Neural progenitor cell (in vitro differentiated cells): ENCODE data around the gene SLC9A5. TPM values are rescaled to one million over a fixed set of nuclear protein-coding genes. Genes with fewer than 3 reads are reported as not detected.

Experiments used
- DNase-seq: peaks from one replicate; pipeline ENCODE4 v3.0.0-alpha.2; 2016; ENCODE audit warnings: low spot score
- H2AFZ ChIP-seq: fragments of 200-600 bp; sonication (generic); replicated peaks from 2 replicates; pipeline ENCODE4 v1.6.1; 2016; ENCODE audit warnings: antibody characterized with exemption
- H3F3A ChIP-seq: fragments of 200-600 bp; sonication (generic); 2 replicates; pipeline ENCODE4 v1.6.1; 2016; ENCODE audit warnings: antibody characterized with exemption, low read depth
- H3K27ac ChIP-seq: fragments of 200-600 bp; sonication (generic); 2 replicates; pipeline ENCODE4 v1.5.1; 2016; ENCODE audit warnings: mild to moderate bottlenecking
- H3K27me3 ChIP-seq: fragments of 200-600 bp; sonication (generic); 2 replicates; pipeline ENCODE4 v1.6.1; 2016; ENCODE audit warnings: mild to moderate bottlenecking, moderate library complexity
- H3K36me3 ChIP-seq: fragments of 200-600 bp; sonication (generic); 2 replicates; pipeline ENCODE4 v1.5.1; 2016
- H3K4me1 ChIP-seq: fragments of 200-600 bp; sonication (generic); 2 replicates; pipeline ENCODE4 v1.6.1; 2016; ENCODE audit warnings: mixed run types
- H3K4me2 ChIP-seq: fragments of 200-600 bp; sonication (generic); 2 replicates; pipeline ENCODE4 v1.6.1; 2016
- H3K4me3 ChIP-seq: fragments of 200-600 bp; sonication (generic); 2 replicates; pipeline ENCODE4 v1.5.1; 2016
- H3K79me2 ChIP-seq: fragments of 200-600 bp; sonication (generic); 2 replicates; pipeline ENCODE4 v1.6.1; 2016; ENCODE audit warnings: low read depth
- H3K9ac ChIP-seq: fragments of 200-600 bp; sonication (generic); 2 replicates; pipeline ENCODE4 v1.6.1; 2016
- H3K9me3 ChIP-seq: fragments of 200-600 bp; sonication (generic); 2 replicates; pipeline ENCODE4 v1.5.1; 2016; ENCODE audit warnings: low read depth
- H4K20me1 ChIP-seq: fragments of 200-600 bp; sonication (generic); 2 replicates; pipeline ENCODE4 v1.6.1; 2016; ENCODE audit warnings: low read depth
- H3K27ac Mint-ChIP-seq: 3 replicates; pipeline ENCODE4 v1.8.0; 2021; ENCODE audit warnings: mixed read lengths
- H3K27me3 Mint-ChIP-seq: 2 replicates; pipeline ENCODE4 v1.8.0; 2022; ENCODE audit warnings: low read depth, mild to moderate bottlenecking, inconsistent platforms, moderate library complexity, mixed read lengths; ENCODE audit not compliant: insufficient read depth
- H3K36me3 Mint-ChIP-seq: 3 replicates; pipeline ENCODE4 v1.8.0; 2021; ENCODE audit warnings: mixed read lengths
- H3K4me1 Mint-ChIP-seq: 3 replicates; pipeline ENCODE4 v1.8.0; 2021; ENCODE audit warnings: mixed read lengths
- H3K4me3 Mint-ChIP-seq: 3 replicates; pipeline ENCODE4 v1.8.0; 2021; ENCODE audit warnings: mild to moderate bottlenecking, moderate library complexity, mixed read lengths
- H3K9me3 Mint-ChIP-seq: 3 replicates; pipeline ENCODE4 v1.8.0; 2020; ENCODE audit warnings: mixed read lengths
- EZH2 ChIP-seq: fragments of 200-600 bp; sonication (generic); IDR thresholded peaks from 2 replicates; pipeline ENCODE4 v1.6.1; 2017; ENCODE audit warnings: antibody characterized with exemption, mild to moderate bottlenecking, moderate library complexity
- EZH2phosphoT487 ChIP-seq: fragments of 200-600 bp; sonication (generic); IDR thresholded peaks from 2 replicates; pipeline ENCODE4 v1.6.1; 2017; ENCODE audit warnings: antibody characterized with exemption
- microRNA counts: library from miRNA; unstranded; fragments of <30 nt; microRNA quantifications from one replicate; lab custom pipeline; 2016
- microRNA-seq: library from miRNA; unstranded; fragments of <30 nt; microRNA quantifications from one replicate; pipeline ENCODE4, GENCODE V29; 2016
- small RNA-seq: library from RNA; depleted of rRNA; stranded (forward); fragments of <200 nt; gene quantifications from one replicate; pipeline ENCODE3, GENCODE V24; 2015
- total RNA-seq: library from RNA; depleted of rRNA; stranded (reverse); fragments of >200 nt; gene quantifications from 2 replicates; pipeline ENCODE4 v1.2.3, GENCODE V29; 2015; ENCODE audit warnings: low replicate concordance
- TF ChIP-seq, protein P1 (sequence below): fragments of 200-600 bp; sonication (generic); IDR thresholded peaks from 2 replicates; pipeline ENCODE4 v1.5.1; 2017; ENCODE audit warnings: antibody characterized with exemption, mild to moderate bottlenecking

The SLC9A5 gene
- total RNA-seq, 1 donor from 2014 or later = 2.5 TPM

- Histone ChIP-seq H3K4me3 (no peak overlapping the region), H4K20me1 (no peaks in the 10 kb centered on the region), H2AFZ (no peak overlapping the region), H3K27me3 (peaks cover 7% of the 10 kb centered on the region), H3K79me2 (no peaks in the 10 kb centered on the region), H3K9me3 (no peaks in the 10 kb centered on the region), H3K27ac (no peak overlapping the region), H3K4me2 (no peak overlapping the region), H3K4me1 (no peaks in the 10 kb centered on the region), H3K36me3 (no peaks in the 10 kb centered on the region), H3F3A (no peaks in the 10 kb centered on the region), H3K9ac (no peak overlapping the region)
- DNase-seq = no peak
- Mint-ChIP-seq H3K4me1 (peaks cover 7% of the 10 kb centered on the region), H3K27ac (no peak overlapping the region), H3K4me3 (no peak overlapping the region), H3K36me3 (no peaks in the 10 kb centered on the region), H3K27me3 (peaks cover 6% of the 10 kb centered on the region), H3K9me3 (no peaks in the 10 kb centered on the region)
- TF ChIP-seq EZH2phosphoT487 (no peak), EZH2 (no peak)
- TF ChIP-seq, protein P1, sequence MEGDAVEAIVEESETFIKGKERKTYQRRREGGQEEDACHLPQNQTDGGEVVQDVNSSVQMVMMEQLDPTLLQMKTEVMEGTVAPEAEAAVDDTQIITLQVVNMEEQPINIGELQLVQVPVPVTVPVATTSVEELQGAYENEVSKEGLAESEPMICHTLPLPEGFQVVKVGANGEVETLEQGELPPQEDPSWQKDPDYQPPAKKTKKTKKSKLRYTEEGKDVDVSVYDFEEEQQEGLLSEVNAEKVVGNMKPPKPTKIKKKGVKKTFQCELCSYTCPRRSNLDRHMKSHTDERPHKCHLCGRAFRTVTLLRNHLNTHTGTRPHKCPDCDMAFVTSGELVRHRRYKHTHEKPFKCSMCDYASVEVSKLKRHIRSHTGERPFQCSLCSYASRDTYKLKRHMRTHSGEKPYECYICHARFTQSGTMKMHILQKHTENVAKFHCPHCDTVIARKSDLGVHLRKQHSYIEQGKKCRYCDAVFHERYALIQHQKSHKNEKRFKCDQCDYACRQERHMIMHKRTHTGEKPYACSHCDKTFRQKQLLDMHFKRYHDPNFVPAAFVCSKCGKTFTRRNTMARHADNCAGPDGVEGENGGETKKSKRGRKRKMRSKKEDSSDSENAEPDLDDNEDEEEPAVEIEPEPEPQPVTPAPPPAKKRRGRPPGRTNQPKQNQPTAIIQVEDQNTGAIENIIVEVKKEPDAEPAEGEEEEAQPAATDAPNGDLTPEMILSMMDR = no peak
Measured at GRCh38 chr16:67311607-67312488, 63.1 kb downstream of the SLC9A5 start.

DNA sequence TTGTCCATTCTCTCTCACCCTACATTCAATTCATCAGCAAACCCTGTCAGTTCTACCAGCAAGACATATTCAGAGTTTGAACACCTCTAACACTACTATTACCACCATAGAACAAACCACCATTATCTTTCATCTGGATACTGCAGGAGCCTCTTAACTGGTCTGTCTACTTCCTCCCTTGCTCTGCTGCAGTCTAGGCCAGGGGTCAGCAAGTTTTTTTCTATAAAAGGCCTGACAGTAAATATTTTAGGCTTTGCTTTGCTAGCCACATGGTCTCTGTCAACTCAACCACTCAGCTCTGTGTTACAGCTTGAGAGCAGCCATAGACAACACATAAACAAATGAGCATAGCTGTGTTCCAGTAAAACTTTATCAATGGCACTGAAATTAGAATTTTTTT is 63.9 kb downstream of the SLC9A5 start:
- H3F3A ChIP-seq = no peaks in the 10 kb centered on the region
- no peak for DNase-seq
- H3K9me3 ChIP-seq = no peaks in the 10 kb centered on the region
- H3K4me1 ChIP-seq = no peaks in the 10 kb centered on the region
- Mint-ChIP-seq H3K4me1 (peaks cover 7% of the 10 kb centered on the region), H3K4me3 (no peak overlapping the region), H3K36me3 (no peaks in the 10 kb centered on the region), H3K9me3 (no peaks in the 10 kb centered on the region), H3K27ac (no peak overlapping the region), H3K27me3 (peaks cover 6% of the 10 kb centered on the region)
- no peaks in the 10 kb centered on the region for H3K36me3 ChIP-seq
- peaks cover 13% of the 10 kb centered on the region for H3K27me3 ChIP-seq
- no peak for TF ChIP-seq EZH2
- TF ChIP-seq EZH2phosphoT487 = no peak
- TF ChIP-seq, protein P1 = no peak
- no peak overlapping the region for H3K4me2 ChIP-seq
- H3K9ac ChIP-seq = no peak overlapping the region
- no peak overlapping the region for H3K27ac ChIP-seq
- H3K79me2 ChIP-seq = no peaks in the 10 kb centered on the region
- H4K20me1 ChIP-seq = no peaks in the 10 kb centered on the region
- H3K4me3 ChIP-seq = no peak overlapping the region
- no peak overlapping the region for H2AFZ ChIP-seq

- no peaks in the 10 kb centered on the region for H3K4me1 ChIP-seq
- H3K79me2 ChIP-seq = no peaks in the 10 kb centered on the region
- Mint-ChIP-seq H3K36me3 (no peaks in the 10 kb centered on the region), H3K27me3 (peaks cover 3% of the 10 kb centered on the region), H3K4me3 (no peak overlapping the region), H3K9me3 (no peaks in the 10 kb centered on the region), H3K4me1 (peaks cover 8% of the 10 kb centered on the region), H3K27ac (no peak overlapping the region)
- no peak overlapping the region for H3K4me2 ChIP-seq
- H3K9ac ChIP-seq = no peak overlapping the region
- no peaks in the 10 kb centered on the region for H3F3A ChIP-seq
- no peak overlapping the region for H3K4me3 ChIP-seq
- H3K36me3 ChIP-seq = no peaks in the 10 kb centered on the region
- H4K20me1 ChIP-seq = no peaks in the 10 kb centered on the region
- DNase-seq = no peak
- H3K9me3 ChIP-seq = no peaks in the 10 kb centered on the region
- no peak overlapping the region for H2AFZ ChIP-seq
- no peak overlapping the region for H3K27ac ChIP-seq
- no peak for TF ChIP-seq EZH2
- TF ChIP-seq EZH2phosphoT487 = no peak
- TF ChIP-seq, protein P1 = no peak
- H3K27me3 ChIP-seq = peaks cover 44% of the 10 kb centered on the region
Measured at GRCh38 chr16:67317853-67318252, 69.1 kb downstream of the SLC9A5 start.

MicroRNA genes within 50 kb of the gene (microRNA counts, 767-probe panel; counts per million panel counts)
- microRNA hsa-miR-328 (lab: Ali Mortazavi, UCI) = 460 counts per million, percentile 90 among the panel's probes with 10 or more counts

Small RNAs within 50 kb of the gene (microRNA-seq; reads per million reads assigned to microRNA genes)
- 17.8 reads per million, percentile 49 among the genes with 10 or more reads in this experiment for gene MIR328

Small RNAs within 50 kb of the gene (small RNA-seq; reads per million reads assigned to genes)
- gene MIR328 = 0.50 reads per million, percentile 55 among the genes with 10 or more reads in this experiment

Other genes starting within 250 kb of the SLC9A5 start
- 64.7 and 95.5 TPM in 2 replicates for gene CBFB, start 219.8 kb upstream of the SLC9A5 start, total RNA-seq
- 29.1 and 31.5 TPM in 2 replicates for gene PHAF1, start 139.0 kb upstream of the SLC9A5 start, total RNA-seq
- gene B3GNT9, start 98.0 kb upstream of the SLC9A5 start, total RNA-seq = 2.6 and 5.9 TPM in 2 replicates
- 0.25 and 0.30 TPM in 2 replicates for gene TRADD, start 89.1 kb upstream of the SLC9A5 start, total RNA-seq
- not detected in 2 replicates for gene FBXL8, start 89.0 kb upstream of the SLC9A5 start, total RNA-seq
- 1.0 TPM in 1 of 2 replicates, not detected in the other for gene HSF4, start 84.2 kb upstream of the SLC9A5 start, total RNA-seq
- gene NOL3, start 78.4 kb upstream of the SLC9A5 start, total RNA-seq = 0.37 and 5.5 TPM in 2 replicates
- gene MATCAP1, start 65.0 kb upstream of the SLC9A5 start, total RNA-seq = 15.7 and 50.9 TPM in 2 replicates
- not detected in 2 replicates for gene EXOC3L1, start 58.8 kb upstream of the SLC9A5 start, total RNA-seq
- 35.3 and 101 TPM in 2 replicates for gene E2F4, start 56.8 kb upstream of the SLC9A5 start, total RNA-seq
- 1.9 TPM in 1 of 2 replicates, not detected in the other for gene ELMO3, start 49.8 kb upstream of the SLC9A5 start, total RNA-seq
- 27.3 and 39.4 TPM in 2 replicates for gene TMEM208, start 21.8 kb upstream of the SLC9A5 start, total RNA-seq
- gene FHOD1, start 1.5 kb upstream of the SLC9A5 start, total RNA-seq = 5.5 and 14.2 TPM in 2 replicates
- 4.0 and 6.2 TPM in 2 replicates for gene PLEKHG4, start 30.6 kb downstream of the SLC9A5 start, total RNA-seq
- gene KCTD19, start 77.8 kb downstream of the SLC9A5 start, total RNA-seq = 1.1 TPM in 2 replicates
- gene LRRC36, start 77.8 kb downstream of the SLC9A5 start, total RNA-seq = 0.34 TPM in 1 of 2 replicates, not detected in the other
- 0.96 TPM in 1 of 2 replicates, not detected in the other for gene TPPP3, start 144.5 kb downstream of the SLC9A5 start, total RNA-seq
- gene ZDHHC1, start 167.5 kb downstream of the SLC9A5 start, total RNA-seq = 1.5 and 2.2 TPM in 2 replicates
- gene HSD11B2, start 182.1 kb downstream of the SLC9A5 start, total RNA-seq = 1.6 TPM in 1 of 2 replicates, not detected in the other
- 29.7 and 42.0 TPM in 2 replicates for gene ATP6V0D1, start 232.2 kb downstream of the SLC9A5 start, total RNA-seq
- gene AGRP, start 234.6 kb downstream of the SLC9A5 start, total RNA-seq = not detected in 2 replicates